Brain microvascular endothelial cell (primary cell): Measurements from ENCODE around the gene LRMDA.
A peak's percentile ranks its signal among the peaks of the same experiment; 100 is the strongest.

Experiments used
- DNase-seq: peaks from one replicate; pipeline ENCODE4 v3.0.0-alpha.2; 2020
- H3K27ac ChIP-seq: fragments of 250-450 bp; sonication (Bioruptor Pico); 2 replicates; pipeline ENCODE4 v1.5.1; 2020; ENCODE audit warnings: mild to moderate bottlenecking, moderate library complexity
- H3K27me3 ChIP-seq: fragments of 250-450 bp; sonication (Bioruptor Pico); replicated peaks from 2 replicates; pipeline ENCODE4 v1.5.1; 2020; ENCODE audit warnings: mild to moderate bottlenecking
- H3K36me3 ChIP-seq: fragments of 250-450 bp; sonication (Bioruptor Pico); replicated peaks from 2 replicates; pipeline ENCODE4 v1.5.1; 2020; ENCODE audit warnings: mild to moderate bottlenecking
- H3K4me3 ChIP-seq: 2 replicates; pipeline ENCODE4 v1.5.1; 2011; ENCODE audit warnings: low read depth, mild to moderate bottlenecking, control low read depth, low read length, moderate library complexity
- in situ Hi-C: cut with HindIII; loops from 2 replicates; pipeline ENCODE4 v1.10.0; 2017; ENCODE audit warnings: low sequenced_read_pairs, low pct_ligation_motif_present
- TF ChIP-seq, protein P1 (sequence below): IDR thresholded peaks from 2 replicates; pipeline ENCODE4 v1.5.1; 2011; ENCODE audit warnings: low read depth, mild to moderate bottlenecking, moderate library complexity, low read length, control low read depth, inconsistent platforms; ENCODE audit errors: missing control alignments

The LRMDA gene

DNA sequence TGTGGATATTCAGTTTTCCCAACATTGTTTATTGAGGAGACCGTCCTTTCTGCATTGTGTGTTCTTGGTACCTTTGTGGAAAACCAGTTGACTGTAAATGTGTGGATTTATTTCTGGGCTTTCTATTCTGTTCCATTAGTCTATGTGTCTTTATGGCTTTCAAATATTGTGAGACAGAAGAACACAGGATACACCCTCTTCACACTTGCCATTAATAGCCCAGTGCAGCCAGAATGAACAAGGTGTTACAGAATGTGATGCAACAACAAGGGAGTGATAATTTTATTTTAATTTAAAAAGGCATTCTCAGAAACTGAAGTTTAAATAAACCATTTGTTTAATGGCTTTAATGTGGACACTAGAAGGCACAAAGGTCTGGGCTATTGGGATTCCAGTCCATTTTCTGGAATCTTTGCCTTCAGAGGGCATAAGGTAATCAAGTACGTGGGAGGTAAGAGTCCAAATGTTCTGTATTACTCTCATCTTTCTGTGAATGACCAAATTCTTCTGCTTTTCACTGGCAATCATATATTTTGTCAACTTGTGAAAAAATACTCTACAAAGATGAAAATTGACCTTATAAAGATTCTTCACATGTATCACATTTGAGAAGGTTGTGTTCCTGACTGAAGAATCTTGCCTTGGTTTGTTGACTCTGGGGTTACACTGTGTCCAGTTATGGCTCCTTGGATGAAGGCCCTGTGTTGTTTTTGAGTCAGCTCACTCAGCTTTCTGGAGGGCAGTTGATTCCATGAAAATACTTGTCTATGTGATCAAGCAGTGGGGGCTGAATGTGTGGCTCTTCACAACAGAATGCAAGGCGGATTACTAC, 962.7 kb downstream of the LRMDA start:
- peak; percentile 39 for DNase-seq
- in situ Hi-C loops = no loop called here
- TF ChIP-seq, protein P1, sequence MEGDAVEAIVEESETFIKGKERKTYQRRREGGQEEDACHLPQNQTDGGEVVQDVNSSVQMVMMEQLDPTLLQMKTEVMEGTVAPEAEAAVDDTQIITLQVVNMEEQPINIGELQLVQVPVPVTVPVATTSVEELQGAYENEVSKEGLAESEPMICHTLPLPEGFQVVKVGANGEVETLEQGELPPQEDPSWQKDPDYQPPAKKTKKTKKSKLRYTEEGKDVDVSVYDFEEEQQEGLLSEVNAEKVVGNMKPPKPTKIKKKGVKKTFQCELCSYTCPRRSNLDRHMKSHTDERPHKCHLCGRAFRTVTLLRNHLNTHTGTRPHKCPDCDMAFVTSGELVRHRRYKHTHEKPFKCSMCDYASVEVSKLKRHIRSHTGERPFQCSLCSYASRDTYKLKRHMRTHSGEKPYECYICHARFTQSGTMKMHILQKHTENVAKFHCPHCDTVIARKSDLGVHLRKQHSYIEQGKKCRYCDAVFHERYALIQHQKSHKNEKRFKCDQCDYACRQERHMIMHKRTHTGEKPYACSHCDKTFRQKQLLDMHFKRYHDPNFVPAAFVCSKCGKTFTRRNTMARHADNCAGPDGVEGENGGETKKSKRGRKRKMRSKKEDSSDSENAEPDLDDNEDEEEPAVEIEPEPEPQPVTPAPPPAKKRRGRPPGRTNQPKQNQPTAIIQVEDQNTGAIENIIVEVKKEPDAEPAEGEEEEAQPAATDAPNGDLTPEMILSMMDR = no peak
- Histone ChIP-seq H3K27me3 (no peaks in the 10 kb centered on the region), H3K27ac (no peak overlapping the region), H3K36me3 (no peaks in the 10 kb centered on the region), H3K4me3 (no peak overlapping the region)

DNA sequence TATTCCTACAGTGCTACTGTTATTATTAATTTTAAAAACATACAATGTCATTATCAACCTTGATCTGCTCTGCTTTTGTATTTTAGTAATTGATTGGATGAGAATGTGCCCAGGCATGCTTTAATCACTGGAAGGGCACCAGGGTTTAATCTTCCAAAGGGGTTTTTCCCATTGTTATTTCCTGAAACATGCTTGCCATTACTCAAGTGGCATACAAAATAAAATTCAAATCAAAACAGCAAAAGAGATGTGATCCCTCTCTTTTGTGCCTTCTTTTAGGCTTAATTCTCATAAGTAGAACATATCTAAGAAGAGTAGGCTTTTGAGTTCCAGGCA, 963.3 kb downstream of the LRMDA start:
- TF ChIP-seq, protein P1 = no peak
- Histone ChIP-seq H3K27me3 (no peaks in the 10 kb centered on the region), H3K4me3 (no peak overlapping the region), H3K36me3 (no peaks in the 10 kb centered on the region), H3K27ac (no peak overlapping the region)
- no peak for DNase-seq
- in situ Hi-C loops = no loop called here

DNA sequence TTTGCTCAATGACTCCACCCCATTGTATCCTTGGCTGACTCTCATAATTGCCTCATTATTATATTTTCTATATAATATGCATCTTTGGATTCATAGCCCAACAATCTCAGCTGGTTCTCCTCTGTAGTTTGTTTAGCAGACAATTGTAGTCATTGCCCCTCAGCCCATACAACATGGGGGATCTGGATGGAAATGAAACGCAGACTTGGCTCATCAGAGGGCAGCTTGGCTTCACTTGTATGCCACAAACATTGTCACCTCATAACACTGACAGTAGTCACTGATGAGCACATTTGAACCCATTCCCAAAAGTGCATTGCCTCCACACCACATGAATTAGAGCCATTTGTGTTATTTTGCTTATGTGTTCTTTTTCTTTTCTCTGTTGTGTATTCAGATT, 963.8 kb downstream of the LRMDA start:
- no peaks in the 10 kb centered on the region for H3K27me3 ChIP-seq
- TF ChIP-seq, protein P1 = no peak
- no peak overlapping the region for H3K27ac ChIP-seq
- in situ Hi-C loops = no loop called here
- no peak overlapping the region for H3K4me3 ChIP-seq
- no peaks in the 10 kb centered on the region for H3K36me3 ChIP-seq
- DNase-seq = no peak

DNA sequence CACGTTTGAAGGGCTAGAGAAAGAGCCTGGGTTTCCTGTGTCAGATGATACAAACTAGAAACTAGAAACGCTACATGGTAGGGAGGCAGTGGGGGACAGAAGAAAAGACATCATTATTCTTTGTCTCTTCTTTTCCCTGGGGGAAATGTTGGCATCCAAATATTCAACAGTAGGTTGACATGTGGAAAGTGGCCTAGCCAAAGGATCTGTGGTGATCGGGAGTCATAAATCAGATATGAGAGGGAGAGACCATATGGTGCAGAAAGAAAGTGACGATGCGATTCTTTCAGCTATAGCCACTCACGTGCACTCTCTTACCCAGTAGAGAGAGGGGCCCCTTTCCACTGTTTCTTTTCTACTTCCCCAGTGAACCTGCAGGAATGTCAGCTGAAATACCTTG, 964.7 kb downstream of the LRMDA start:
- no peaks in the 10 kb centered on the region for H3K36me3 ChIP-seq
- TF ChIP-seq, protein P1 = no peak
- in situ Hi-C loops = no loop called here
- H3K27ac ChIP-seq = no peak overlapping the region
- no peak overlapping the region for H3K4me3 ChIP-seq
- H3K27me3 ChIP-seq = no peaks in the 10 kb centered on the region
- no peak for DNase-seq

DNA sequence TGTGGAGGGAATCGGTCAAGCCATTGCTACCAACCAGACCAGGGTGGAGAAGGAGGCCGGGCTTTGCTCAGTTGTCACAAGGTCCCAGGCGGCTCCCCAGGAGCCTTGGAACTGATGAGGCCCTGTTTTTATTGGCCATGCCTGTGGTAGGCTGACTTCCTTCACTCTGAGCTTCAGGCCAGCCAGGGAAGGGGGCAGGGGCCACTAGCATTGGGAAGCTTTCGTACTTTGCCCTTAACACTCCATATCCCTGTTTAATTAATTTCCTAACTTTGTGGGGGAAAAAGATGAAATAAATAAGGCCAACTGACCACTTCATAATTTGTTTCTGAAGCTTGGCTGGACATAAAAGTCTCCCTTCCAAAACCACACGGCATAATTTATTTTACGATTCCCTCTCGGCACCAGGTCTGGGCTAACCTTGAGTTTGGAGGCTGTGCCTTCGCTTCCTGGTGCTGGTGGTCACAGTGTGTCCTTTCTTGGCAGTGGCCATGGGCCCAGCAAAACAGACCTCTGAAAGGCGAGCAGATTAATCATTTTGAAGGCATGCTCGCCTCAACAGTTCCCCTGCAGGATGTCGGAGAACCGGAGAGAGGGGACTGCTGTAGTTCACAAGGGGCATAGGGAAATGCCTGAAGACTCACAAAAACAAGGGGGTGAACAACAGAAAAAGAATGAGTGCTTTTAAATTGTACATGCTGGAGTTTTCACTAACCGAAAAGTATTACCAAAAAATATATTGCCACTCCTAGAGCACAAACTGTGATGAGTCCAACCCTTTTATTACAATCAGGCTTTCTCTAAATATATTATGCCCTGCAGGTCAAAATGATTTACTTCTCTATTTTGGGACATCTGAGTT, 966.0 kb downstream of the LRMDA start:
- Histone ChIP-seq H3K36me3 (no peaks in the 10 kb centered on the region), H3K4me3 (no peak overlapping the region), H3K27me3 (no peaks in the 10 kb centered on the region), H3K27ac (peak overlapping the region; percentile 79)
- DNase-seq = peak; percentile 69
- in situ Hi-C loops = no loop called here
- TF ChIP-seq, protein P1 = peak; percentile 46
